DMS114 treated with DMSO at 0.1 percent for 48 hours (cell line): ENCODE data around the gene HTR1B.

Experiments
- DNase-seq: peaks from one replicate; lab custom pipeline; 2025; ENCODE audit not compliant: unreplicated experiment; lab: John Stamatoyannopoulos, UW

Gene HTR1B

DNA sequence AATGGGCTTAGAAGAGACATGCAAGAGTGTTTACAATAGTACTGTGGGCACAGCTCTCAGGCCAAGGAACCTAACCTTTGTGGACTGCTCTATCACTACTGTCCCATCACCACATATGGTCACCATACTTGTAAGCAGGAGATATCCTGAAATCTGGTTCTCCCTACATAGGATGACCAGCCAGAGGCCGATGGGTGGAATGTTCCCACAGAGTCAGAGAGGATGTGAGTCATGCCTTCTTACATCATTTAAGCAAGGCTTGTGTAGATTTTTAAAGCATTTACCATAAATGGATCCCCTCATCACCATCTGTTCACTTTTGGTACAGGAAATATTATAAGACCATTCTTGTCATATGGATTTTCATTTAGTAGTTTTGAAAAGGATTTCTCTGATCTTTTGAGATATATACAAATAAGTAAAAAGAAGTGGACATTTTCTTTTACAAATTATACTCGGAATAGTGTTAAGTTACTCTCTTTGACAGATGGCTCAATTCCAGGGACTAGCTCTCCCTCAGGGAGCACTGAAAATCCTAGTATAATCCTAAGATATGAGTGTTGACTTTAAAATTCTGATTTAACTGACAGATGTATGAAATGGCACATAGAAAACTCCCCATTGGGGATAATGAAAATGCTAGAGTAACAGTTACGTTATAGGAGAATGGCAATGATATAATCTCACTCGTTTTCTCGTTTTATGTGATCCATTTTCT, 6.6 kb downstream of the HTR1B start:
- no peak for DNase-seq

GRCh38 chr6:77455271-77455670, 8.0 kb downstream of the HTR1B start:
- no peak for DNase-seq

DNA sequence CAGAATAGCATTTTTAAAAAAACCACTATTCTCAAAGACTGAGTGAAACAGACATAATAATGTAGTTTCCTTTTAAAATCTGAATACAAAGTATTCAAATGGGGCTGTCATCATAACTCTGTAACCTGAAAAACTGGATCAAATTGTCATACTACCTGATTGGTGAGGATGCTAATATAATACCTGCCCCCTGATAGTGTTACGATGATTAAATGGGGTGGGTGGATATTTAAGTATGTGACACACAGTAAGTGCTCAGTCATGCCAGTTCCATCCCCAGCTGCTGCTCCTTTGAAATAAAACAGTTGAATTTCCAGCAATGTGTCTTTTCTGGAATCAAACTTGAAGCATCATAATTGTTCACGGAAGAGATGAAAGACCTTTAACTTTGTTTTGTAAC, 8.9 kb downstream of the HTR1B start:
- no peak for DNase-seq

DNA sequence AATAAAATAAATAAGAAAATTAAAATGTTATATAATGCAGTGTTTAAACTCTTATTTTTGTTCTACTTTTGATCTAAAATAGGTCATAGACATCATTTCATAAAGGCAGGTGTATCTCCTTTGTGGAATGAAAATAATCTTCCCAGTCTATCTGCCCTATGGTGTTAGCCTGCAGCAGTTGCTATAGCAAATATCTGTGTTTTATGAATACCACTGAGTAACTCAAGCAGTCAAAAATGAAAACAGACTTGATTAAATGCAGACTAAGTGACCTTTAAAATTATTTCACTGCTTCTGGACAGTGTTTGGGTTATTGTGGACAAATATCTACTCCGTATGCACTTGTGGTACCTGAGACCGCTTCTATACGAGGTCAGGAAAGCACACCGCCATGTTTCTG, 11.8 kb downstream of the HTR1B start:
- DNase-seq, result no peak

- DNase-seq, result no peak
Measured at GRCh38 chr6:77450924-77451323, 12.4 kb downstream of the HTR1B start.

DNA sequence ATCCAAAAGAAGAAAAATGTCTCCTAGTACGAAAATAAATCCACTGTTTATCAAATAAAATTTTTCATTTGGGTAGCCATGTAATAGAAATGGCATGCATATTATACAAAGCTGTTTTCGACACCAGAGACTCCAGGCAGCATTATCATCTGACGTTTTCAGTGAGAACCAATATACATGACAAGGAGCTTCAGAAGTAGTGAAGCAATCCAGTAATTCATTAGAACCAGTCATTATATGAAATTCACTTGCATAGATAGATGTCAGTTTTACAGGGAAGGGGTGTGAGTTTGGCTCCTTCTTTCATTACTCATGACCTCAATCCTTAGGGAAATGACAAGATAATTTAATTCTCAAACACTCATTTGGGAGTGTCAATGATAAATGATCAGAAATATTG, 14.7 kb downstream of the HTR1B start:
- DNase-seq, result no peak

DNA sequence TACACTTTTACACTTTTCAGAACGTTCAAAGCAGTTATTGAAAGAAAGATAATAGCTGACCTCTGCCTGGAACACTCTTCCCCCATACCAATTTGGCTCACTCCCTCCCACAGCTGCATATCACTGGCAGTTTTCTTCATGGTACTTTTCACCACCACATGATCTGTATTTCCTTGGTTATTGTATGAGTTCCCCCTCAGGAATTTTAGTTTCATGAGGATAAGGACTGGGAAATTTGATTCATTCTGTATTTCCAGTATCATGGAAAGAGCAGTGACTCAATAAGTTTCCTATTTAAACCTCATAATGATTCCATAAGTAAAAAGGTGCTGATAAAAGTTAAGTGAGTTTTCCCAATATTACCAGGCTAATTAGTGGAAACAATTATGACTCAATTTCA, 16.0 kb downstream of the HTR1B start:
- DNase-seq, result no peak

DNA sequence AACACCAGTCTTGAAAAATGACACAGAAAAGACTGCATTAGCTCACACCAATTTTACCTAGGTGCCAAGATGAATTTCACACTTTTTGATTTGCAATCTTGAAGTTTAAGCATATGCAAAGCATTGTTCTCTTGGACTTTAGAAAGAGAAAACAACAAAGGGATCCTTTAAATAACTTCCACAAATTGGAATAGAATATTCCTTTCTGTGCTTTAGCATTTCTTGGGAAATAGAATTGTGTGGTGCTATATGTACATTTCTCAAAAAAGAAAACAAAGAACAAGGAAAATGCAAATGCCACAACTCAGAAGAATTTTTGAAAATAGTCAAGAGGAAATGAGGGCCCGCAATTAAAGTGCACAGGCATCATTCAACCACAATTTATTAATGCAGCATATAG, 17.0 kb downstream of the HTR1B start:
- no peak for DNase-seq

GRCh38 chr6:77445214-77445613, 18.1 kb downstream of the HTR1B start:
- no peak for DNase-seq

- no peak for DNase-seq
Measured at GRCh38 chr6:77440206-77440976, 22.9 kb downstream of the HTR1B start.

DNA sequence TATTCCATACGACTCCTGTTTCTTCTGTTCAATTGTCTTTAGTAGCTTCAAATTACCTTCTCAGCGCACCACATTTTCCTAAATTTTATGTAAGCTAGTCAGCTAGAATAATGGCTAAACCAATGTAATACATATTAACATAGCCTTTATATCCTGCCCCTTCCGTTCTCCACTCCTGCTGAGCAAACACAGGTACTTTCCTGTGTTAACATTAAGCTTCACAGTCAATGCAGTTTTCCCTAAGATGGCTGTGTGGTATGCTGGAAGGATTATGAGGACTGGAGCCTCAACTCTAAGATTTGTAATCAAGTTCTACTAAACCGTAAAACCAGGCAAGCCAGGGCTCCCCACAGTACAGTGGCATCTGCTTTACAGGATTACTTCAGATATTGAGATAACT, 29.4 kb downstream of the HTR1B start:
- no peak for DNase-seq

GRCh38 chr6:77430504-77430903, 32.8 kb downstream of the HTR1B start:
- no peak for DNase-seq

GRCh38 chr6:77425671-77426070, 37.6 kb downstream of the HTR1B start:
- no peak for DNase-seq

DNA sequence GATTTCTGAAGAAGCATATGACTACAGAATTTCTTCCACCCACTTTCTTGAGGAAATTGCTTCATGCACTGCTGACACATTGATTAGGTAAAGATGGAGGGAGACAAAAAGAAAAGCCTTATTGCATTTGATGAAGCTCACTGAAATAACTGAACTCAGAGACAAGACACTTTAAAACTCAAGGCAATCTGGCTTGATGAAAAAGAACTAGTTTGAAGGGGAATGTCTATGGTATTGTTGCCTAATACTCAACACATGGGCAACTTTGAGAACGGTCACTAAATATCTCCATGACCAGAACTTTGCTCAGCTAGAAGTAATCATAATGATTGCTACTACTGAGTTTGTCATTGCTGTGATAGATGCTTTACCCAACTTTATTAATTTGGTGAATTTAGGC, 38.1 kb downstream of the HTR1B start:
- DNase-seq, result no peak

- DNase-seq, result no peak
Measured at GRCh38 chr6:77424761-77425160, 38.5 kb downstream of the HTR1B start.

- no peak for DNase-seq
Measured at GRCh38 chr6:77416839-77417238, 46.5 kb downstream of the HTR1B start.

- DNase-seq, result no peak
Measured at GRCh38 chr6:77415706-77416105, 47.6 kb downstream of the HTR1B start.
